GM03348 (cell line): ENCODE results near the gene CDKN3.
"Not testable (repeated sequence)": the region's sequence is repeated elsewhere in the genome, so short reads cannot be mapped to it uniquely, and the experiment has no call there.

Source experiments
- DNase-seq: peaks from one replicate; pipeline ENCODE4 v3.0.0; 2012; ENCODE audit warnings: low spot score

Gene CDKN3

GRCh38 chr14:54424479-54424901 is 27.7 kb downstream of the CDKN3 start:
- no peak for DNase-seq

- DNase-seq, result no peak
Observed at GRCh38 chr14:54425068-54425467, 28.3 kb downstream of the CDKN3 start.

GRCh38 chr14:54425537-54426274 is 28.9 kb downstream of the CDKN3 start:
- DNase-seq, result no peak

GRCh38 chr14:54427871-54428270 is 31.1 kb downstream of the CDKN3 start:
- no peak for DNase-seq

- DNase-seq, result no peak
Observed at GRCh38 chr14:54428527-54428926, 31.7 kb downstream of the CDKN3 start.

GRCh38 chr14:54435500-54435981 is 38.7 kb downstream of the CDKN3 start:
- peak; percentile 29 for DNase-seq

GRCh38 chr14:54437954-54438353 is 41.1 kb downstream of the CDKN3 start:
- not testable (repeated sequence) for DNase-seq

- no peak for DNase-seq
Observed at GRCh38 chr14:54438703-54439102, 41.9 kb downstream of the CDKN3 start.

- no peak for DNase-seq
Observed at GRCh38 chr14:54440037-54440436, 43.2 kb downstream of the CDKN3 start.

GRCh38 chr14:54440476-54440872 is 43.7 kb downstream of the CDKN3 start:
- DNase-seq, result peak; percentile 12

- peak; percentile 98 for DNase-seq
Observed at GRCh38 chr14:54440873-54441868, 44.4 kb downstream of the CDKN3 start, which contains the start of gene CNIH1. Gene CNIH1 (minus strand): TSS chr14:54441374. CDS start chr14:54441327, 47 bp downstream.

GRCh38 chr14:54442961-54443360 is 46.2 kb downstream of the CDKN3 start:
- not testable (repeated sequence) for DNase-seq

GRCh38 chr14:54443981-54444380 is 47.2 kb downstream of the CDKN3 start:
- DNase-seq, result no peak

- DNase-seq, result peak; percentile 60
Observed at GRCh38 chr14:54444681-54445080, 47.9 kb downstream of the CDKN3 start.

GRCh38 chr14:54446161-54446693 is 49.4 kb downstream of the CDKN3 start:
- DNase-seq, result peak; percentile 16

GRCh38 chr14:54447231-54447692 is 50.5 kb downstream of the CDKN3 start:
- peak; percentile 43 for DNase-seq

GRCh38 chr14:54450535-54450934 is 53.7 kb downstream of the CDKN3 start:
- DNase-seq, result peak; percentile 76

- no peak for DNase-seq
Observed at GRCh38 chr14:54451121-54451601, 54.4 kb downstream of the CDKN3 start.

- DNase-seq, result no peak
Observed at GRCh38 chr14:54451961-54452360, 55.2 kb downstream of the CDKN3 start.

GRCh38 chr14:54453252-54453651 is 56.4 kb downstream of the CDKN3 start:
- no peak for DNase-seq

- peak; percentile 60 for DNase-seq
Observed at GRCh38 chr14:54453990-54454389, 57.2 kb downstream of the CDKN3 start.

GRCh38 chr14:54455363-54455762 is 58.6 kb downstream of the CDKN3 start:
- no peak for DNase-seq
